GM21723 (cell line): Measurements from ENCODE around the gene SNAPIN.
"Not testable (repeated sequence)": the region's sequence is repeated elsewhere in the genome, so short reads cannot be mapped to it uniquely, and the experiment has no call there.

ENCODE experiments used
- ATAC-seq: cut with Tn5 transposase; IDR thresholded peaks from one replicate; pipeline ENCODE4 v1.9.1; 2021; ENCODE audit warnings: mild to moderate bottlenecking, moderate library complexity; ENCODE audit not compliant: unreplicated experiment

The SNAPIN gene

DNA sequence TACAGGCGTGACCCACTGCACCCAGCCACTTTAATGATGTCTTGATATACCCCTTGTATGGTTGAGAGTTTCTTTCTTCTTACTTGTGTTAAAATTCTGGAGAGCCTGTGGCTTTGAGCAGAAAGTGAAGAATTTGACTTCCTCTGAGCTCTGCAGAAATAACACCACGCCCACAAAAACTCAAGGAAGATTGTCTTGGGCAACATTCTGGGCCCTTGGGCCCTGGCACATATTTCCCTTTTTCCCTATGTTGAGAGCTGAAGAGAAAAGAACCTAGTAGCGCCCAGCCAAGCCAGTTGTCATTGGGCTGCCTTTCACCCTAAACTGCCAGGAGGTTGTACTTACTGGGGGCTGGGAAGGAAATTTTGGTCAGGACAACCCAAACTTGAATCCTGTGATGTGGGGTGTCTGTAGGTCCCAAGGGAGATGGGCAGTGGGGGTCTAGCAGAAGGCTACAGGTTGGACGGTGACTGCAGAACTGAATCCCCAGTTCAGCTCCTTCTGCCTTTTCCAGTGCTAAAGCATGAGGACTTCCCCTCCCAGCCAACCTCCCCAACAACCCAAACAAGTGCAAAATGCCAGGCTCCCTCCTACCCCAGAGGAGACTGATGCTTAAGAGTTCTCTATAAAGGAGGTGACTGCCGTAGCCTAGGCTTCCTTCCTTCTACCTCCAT lies 11.7 kb upstream of the SNAPIN start:
- no peak for ATAC-seq

DNA sequence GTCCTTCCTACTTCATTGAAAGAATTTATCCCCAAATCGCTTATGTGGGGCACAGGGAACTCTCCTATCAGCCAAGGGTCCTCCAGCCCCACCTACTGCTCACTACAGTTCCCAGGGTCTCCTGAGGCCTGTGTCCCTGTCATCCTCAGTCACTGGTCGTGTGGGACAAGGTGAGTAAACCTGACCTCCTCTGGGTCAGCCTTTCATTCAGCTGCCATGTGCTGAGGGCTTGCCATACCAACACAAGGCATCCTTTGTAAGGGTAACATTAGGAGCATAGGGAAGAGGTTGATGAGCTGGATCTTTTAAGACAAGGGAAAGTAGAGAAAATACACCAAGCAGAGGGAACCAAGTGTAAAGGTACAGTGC lies 11.2 kb upstream of the SNAPIN start:
- no peak for ATAC-seq

DNA sequence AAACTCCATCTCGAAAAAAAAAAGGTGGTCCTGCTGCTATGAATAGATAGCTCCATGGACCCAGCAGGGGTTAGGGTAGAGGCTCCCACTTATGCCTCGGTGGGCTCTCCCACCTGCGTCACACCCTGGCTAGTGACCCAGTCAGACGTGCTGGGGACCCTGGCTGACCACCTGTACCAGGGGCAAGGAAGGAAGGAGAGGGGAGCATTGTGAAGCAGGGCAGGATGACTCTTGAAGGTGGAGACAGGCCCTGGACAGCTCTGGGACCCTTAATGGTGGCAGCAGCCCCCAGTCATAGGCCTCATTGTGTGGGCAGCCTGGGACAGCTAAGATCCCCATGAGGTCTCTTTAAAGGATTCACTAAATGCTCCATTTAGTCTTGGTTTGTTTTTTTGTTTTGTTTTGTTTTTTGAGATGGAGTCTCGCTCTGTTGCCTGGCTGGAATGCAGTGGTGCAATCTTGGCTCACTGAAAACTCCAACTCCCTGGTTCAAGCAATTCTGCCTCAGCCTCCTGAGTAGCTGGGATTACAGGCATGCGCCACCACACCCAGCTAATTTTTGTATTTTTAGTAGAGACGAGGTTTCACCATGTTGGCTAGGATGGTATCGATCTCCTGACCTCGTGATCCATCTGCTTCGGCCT lies 10.4 kb upstream of the SNAPIN start:
- ATAC-seq, result no peak

DNA sequence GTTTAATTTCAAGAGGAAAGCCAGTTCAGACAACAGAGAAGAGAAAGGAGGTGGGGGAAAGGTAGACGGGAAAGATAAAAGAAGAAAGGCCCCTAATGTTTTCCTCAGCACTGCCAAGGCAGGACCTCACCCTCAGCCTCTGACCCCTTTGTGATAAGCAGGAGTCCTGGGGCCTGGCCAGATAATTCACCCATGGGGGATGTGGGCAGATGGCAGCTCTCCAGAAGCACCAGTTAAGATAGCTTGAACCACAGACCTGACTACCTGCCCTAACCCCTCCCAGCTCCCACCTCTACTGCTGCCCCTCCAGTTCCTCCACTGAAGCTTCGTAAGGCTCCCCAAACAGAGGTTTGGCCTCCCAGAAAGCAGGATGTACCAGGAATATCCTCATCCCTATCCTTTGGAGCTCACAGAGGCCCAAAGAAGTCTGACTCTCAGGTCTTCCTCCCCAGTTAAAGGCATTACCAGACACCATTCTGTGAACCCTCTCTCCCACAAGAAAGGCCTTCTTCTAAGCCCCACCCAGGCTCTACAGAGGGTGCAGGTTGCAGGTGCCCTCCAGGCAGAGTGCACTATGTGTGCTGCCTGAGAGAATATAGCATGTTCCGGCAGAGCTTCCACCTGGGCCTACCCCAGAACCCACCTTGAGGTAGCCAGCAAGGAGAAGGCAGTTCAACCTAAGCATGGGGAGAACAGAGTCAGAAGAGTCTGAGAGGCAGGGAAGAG lies 9.2 kb upstream of the SNAPIN start:
- ATAC-seq, result no peak

DNA sequence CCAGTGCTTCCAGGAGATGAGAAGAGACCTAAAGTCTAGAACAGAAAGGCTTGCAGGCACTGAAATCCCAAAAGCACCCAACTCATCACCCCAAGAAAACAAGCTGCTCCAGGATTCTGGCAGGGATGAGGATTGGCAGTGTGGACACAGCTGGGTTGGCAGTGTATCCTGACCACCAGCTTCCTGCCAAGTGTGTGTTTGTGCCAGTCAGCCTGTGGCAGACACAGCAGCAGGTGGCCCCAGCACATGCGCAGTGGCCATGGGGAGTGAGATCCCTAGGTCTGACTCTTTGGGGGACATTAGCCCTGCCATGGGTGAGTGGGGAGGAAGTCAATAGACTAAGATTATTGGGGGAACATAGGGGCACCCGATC lies 8.7 kb upstream of the SNAPIN start:
- ATAC-seq, result no peak

DNA sequence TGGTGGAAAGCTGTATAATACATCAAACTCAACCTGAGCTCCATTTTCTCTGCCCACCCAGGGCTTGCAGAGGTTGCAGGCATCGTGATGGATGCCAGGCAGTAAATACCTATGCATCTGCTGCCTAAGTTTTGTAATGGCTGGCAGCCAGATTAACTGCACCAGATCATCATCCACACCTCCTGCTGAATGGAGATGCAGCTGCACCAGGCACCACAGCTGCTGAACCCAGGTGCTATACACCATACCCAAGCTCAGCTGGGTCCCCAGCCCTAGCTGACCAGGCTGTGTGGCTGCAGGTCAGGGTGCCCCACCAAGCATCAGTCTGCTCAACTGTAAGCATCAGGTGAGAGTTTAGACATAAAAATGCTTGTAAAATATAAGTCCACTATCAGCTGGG lies 6.7 kb upstream of the SNAPIN start:
- no peak for ATAC-seq

DNA sequence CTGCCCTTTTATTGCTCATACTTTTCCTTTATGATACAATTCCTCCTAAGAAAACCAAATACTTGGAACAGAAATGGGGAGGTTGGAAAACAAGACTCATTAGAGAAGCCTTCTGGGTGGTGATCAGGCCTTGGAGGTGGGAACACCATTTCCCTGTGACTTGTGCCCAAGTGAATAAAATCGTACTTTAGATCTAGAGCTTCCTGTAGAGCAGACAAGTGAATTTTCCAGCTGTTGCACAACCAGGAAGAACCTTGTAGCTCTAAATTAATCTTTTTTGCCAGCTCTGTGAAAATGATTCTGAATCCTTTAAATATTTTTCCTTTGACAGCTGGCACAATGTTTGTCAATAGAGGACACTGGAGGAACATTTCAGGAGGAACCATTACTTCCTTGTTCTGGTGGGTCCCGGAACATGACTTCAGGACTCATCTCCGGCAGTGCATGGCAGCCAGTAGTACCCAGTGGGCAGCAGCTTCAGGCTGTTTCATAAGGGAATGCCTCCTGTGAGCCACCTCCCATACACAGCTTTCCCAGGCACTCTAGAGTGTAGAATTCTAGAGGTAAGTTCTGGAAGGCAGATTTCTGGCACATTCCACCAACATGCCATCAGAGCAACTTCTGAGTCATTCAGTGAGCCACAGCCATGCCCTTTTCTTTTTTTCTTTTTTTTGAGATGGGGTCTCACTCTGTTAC lies 5.5 kb upstream of the SNAPIN start:
- ATAC-seq, result no peak

DNA sequence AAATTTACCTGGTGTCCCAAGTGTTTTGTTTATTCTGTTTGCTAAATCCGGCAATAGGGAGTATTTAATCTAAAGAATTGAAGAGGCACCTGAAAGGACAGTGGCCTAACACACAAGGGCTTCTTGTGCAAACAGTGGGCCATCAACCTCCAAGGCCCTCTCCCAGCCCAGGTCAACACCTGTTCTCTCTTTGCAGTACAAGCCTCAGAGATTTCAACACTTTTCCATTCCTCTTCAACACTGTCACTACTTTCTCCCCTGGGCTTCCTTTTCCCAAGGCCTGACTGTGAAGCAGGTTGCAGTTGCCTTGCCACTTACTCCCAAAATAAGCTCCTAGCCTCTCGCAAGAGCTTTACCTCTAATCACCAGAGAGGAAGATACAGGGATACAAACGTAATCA lies 3.2 kb upstream of the SNAPIN start:
- ATAC-seq, result no peak

DNA sequence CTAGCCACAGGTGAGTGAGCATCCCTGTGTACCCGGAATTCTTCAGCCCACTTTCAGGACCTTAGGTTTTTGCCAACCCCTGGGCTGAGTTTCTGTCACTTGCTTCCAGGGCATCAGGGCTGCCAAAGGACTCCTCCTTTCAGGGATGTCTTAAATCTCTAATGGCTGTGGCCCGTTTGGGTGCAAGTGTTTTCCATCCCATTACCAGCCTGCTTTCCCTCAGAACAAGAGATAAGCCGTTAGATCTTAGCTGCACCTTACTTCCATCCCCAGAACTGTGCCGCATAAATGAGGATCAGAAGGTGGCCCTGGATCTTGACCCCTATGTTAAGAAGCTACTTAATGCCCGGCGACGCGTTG lies 652 bp downstream of the SNAPIN start:
- ATAC-seq, result no peak

DNA sequence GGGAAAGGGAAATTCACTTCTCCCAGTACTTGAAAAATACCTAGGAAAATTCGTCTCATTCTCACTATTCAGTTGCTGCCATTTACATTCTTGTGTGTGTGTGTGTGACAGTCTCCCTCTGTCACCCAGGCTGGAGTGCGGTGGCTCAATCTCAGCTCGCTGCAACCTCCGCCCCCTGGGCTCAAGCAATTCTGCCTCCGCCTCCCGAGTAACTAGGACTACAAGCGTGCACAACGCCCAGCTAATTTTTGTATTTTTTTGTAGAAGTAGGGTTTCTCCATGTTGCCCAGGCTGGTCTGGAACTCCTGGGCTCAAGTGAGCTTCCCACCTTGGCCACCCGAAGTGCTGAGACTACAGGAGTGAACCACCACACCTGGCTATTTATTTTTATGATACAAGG lies 1.2 kb downstream of the SNAPIN start:
- ATAC-seq, result no peak

DNA sequence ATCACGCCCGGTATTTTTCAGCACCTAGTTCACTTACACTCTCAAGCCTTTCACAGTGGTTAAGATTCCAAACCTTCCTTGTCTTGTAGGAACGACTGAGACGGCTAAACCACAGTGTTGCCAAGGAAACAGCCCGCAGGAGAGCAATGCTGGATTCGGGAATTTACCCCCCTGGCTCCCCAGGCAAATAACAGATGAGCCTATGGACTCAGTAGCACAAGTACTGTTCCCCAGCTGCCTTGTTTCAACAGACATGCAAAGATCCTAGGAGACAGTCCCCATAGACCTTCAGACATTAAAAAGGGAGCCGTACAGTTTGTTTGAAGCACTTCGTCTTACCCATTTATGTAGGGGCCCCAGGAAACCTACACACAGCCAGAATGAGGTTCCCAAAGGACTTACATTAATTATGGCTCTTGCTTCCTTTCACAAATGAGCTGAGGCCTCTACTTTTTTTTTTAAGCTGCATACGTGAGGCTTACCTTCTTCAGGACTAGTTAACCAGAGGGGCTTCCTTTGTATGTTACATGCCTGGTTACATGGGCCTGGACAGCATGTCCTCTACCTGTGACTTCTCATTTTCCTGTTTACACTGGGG lies 2.7 kb downstream of the SNAPIN start:
- ATAC-seq, result no peak

DNA sequence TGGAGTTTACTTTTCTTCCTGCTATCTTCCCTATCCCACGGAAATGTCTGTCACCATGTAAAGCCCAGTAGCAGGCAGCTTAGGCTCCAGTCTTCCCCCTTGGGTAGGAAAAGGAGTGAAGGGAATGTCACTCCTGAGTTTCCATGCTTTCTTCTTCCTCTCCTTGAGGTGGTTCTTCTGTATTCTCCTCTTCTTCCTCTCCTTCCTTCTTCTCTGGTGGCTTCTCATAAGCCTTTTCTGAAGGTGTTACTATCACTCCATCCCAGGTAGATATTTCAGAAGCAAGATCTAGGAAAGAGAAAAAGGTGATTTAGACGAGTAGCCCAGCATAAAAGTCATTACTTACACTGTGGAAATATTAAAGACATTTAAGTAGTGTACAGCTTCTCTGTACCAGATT lies 3.8 kb downstream of the SNAPIN start:
- ATAC-seq, result no peak

DNA sequence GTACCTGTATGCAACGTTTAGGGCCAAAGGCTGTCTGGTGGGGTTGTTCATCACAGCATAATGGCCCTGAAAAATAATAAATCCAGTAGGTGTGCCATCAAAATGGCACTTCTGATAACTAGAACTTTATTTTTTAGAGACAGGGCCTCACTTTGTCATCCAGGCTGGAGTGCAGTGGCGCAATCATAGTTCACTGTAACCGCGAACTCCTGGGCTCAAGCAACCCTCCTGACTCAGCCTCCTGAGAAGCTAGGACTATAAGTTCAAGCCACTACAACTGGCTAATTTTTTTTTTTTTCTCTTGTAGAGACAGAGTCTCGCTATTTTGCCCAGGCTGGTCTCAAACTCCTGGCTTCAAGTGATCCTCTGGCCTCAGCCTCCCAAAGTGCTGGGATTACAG lies 4.7 kb downstream of the SNAPIN start:
- ATAC-seq, result no peak

DNA sequence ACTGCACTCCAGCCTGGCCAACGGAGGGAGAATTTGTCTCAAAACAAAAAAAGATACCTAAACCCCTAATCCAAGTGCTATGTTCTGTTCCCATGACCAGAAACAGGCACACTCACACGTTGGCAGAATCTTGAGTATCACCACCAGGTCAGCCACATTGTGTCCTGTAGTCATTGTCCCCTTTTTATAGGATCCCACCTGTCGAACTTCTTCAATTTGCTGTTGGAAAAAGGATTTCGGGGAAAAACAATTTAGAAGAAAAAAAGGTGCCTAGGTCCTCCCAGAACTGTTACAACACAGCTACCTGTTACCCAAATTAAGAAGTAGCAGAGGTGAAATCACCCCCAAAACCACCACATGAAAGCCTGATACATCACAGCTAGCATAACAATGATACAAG lies 8.9 kb downstream of the SNAPIN start:
- no peak for ATAC-seq

DNA sequence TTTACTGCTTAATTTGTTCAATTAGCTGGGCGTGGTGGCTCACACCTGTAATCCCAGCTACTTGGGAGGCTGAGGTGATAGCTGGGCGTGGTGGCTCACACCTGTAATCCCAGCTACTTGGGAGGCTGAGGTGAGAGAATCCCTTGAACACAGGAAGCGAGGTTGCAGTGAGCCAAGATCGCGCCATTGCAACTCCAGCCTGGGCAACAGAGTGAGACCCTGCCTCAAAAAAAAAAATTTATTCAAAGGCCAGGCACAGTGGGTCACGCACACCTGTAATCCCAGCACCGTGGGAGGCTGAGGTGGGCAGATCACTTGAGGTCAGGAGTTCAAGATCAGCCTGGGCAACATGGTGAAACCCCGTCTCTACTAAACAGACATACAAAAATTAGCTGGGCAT lies 10.2 kb downstream of the SNAPIN start:
- ATAC-seq, result not testable (repeated sequence)

DNA sequence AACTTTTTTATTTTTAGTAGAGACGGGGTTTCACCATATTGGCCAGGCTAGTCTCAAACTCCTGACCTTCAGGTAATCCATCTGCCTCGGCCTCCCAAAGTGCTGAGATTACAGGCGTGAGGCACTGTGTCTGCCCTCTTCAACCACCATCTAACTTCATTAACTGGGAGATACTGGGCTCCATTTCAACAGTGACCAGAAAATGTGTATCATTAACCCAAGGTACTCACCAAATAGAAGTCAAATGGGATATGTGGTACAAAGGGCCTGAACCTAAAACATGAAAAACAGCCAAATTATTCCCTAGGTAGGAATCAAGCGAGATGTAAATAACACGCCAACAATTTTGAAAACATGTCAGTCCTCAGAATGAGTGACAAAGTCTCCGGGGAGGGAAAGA lies 11.1 kb downstream of the SNAPIN start:
- no peak for ATAC-seq

DNA sequence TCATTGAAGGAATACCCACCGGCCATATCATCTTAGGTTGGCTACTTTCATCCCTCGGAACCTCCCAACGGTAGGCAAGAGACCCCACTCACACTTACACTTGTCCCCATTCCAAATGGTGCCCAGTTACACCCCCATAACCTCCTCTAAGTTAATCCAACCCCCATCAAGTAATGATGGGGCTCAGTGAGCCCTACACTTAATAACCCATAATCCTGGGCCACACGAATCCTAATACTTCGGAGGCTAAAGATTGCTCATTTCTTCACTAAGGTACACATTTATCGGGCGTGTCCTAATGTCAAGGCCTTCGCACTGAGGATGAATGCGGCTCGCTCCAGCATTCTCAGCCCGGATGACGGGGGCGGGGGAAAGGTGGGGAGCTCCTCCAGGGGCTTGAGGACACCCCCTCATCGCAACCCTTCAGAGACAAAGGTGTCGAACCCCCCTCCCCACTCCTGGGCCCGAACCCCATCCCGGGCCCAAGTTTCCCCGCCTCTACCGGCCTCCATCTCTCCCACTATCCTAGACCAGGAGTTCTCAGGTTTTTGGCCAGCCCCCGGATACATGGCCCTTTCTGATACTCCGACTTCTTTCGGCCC lies 11.9 kb downstream of the SNAPIN start:
- ATAC-seq, result peak; percentile 9

DNA sequence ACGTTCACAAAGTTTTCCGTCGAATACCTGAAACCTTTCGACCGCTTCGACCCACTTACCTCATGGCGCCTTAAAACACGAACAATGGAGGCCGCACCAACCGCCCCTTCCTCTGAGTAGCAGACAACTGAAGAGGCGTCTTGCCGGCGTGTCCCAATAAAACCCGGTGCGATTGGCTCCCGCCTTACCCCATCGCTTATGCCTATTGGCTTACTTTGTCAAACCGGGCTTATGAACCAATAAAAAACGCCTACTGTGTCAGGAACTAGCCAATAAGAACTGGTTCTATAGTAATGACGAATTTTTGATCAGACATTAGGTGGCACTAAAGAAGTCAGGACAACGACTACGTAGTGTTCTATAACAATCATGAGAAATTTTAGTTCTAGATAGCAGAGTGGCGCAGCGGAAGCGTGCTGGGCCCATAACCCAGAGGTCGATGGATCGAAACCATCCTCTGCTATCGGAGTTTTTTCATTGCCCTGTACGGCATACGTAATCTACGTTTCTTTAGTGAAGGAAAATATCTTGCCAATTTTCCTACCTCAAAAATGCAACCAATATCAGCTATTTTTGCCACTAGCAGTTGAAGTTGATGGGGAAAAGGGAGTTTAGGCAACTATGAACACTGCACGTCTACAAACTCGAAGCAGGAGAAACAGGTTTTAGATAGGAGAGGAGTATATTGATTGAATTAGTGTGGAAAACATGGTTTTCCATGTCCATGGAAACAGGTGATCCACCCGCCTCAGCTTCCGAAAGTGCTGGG lies 12.5 kb downstream of the SNAPIN start, which contains the start of gene ILF2:
Gene ILF2, minus strand, starts transcription at position 135 of the 769 bp plus-strand sequence. Its CDS starts 71 bp downstream, at position 64.
- peak; percentile 92 for ATAC-seq

DNA sequence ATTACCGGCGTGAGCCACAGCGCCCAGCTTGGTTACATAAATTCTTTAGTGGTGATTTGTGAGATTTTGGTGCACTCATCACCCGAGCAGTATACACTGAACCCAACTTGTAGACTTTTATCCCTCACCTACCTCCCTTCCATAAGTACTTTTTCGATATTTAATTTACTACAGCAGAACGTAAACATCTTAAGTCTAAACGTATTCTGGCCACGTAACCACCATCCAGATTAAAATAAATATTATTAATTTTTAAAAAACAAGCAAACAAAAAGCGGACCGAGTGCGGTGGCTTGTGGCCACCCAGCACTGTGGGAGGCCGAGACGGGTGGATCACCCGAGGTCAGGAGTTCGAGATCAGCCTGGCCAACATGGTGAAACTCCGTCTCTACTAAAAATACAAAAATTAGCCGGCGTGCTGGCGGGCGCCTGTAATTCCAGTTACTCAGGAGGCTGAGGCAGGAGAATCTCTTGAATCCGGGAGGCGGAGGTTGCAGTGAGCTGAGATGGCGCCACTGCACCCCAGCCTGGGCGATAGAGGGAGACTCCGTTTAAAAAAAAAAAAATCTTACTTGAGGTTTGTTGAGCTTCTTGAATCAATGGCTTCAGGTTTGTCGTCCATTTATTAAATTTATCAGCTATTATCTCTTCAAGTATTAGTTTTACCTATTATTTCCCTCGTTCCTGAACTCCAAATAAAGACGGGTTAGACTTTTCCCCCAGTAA lies 13.3 kb downstream of the SNAPIN start:
- peak; percentile 27 for ATAC-seq

DNA sequence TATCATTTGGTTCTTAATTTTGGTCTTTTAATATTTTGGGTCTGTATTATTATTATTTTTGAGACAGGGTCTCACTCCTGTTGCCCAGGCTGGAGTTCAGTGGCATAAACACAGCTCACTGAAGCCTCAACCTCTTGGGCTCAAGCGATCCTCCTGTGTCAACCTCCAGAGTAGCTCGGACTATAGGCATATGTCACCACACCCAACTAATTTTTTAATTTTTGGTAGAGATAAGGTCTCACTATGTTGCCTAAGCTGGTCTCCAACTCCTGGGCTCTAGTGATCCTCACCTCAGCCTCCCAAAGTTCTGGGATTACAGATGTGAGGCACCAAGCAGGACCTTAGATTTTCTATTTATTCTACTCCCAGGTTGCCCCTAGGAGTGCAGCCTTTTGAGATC lies 15.0 kb downstream of the SNAPIN start:
- ATAC-seq, result no peak
